ENCODE data around the gene SELENON.

DNA sequence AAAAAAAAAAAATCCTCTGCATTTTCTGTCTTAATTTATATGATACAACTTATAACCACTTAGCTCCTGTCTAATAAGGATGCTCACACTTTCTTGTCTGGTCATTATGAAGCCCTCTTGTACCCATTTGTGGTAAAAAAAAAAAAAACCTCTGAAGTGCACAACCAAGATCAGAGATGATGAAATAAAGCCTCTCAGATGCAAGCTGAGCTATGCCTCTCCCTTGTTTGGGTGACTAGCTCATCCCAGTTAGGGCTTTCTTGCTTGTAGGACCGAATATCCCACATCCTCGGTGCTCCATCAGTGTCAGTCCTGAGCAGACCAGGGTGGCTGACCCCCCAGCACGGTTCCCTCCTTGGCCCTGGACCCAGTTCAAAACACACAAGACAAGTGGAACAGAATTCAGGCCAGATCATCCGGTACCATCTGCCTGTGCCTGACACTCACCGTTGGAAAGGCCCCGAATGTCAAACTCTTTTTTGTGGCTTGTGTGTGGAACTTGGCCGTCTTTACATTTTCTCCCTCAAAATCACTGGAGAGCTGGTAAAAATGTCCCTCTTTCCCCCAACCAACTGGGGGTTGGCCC, 6.3 kb upstream of the SELENON start:
- TF ChIP-seq ZNF274 (IDR thresholded peaks at IDR 0.05; ENCODE audit: low read length) = no peak
- no peak for TF ChIP-seq ZNF274 (tag by site-specific recombination; IDR thresholded peaks at IDR 0.05; ENCODE audit: borderline replicate concordance)
- TF ChIP-seq, protein P1, sequence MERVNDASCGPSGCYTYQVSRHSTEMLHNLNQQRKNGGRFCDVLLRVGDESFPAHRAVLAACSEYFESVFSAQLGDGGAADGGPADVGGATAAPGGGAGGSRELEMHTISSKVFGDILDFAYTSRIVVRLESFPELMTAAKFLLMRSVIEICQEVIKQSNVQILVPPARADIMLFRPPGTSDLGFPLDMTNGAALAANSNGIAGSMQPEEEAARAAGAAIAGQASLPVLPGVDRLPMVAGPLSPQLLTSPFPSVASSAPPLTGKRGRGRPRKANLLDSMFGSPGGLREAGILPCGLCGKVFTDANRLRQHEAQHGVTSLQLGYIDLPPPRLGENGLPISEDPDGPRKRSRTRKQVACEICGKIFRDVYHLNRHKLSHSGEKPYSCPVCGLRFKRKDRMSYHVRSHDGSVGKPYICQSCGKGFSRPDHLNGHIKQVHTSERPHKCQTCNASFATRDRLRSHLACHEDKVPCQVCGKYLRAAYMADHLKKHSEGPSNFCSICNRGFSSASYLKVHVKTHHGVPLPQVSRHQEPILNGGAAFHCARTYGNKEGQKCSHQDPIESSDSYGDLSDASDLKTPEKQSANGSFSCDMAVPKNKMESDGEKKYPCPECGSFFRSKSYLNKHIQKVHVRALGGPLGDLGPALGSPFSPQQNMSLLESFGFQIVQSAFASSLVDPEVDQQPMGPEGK (tag by site-specific recombination; IDR thresholded peaks at IDR 0.05) = no peak
- TF ChIP-seq, protein P2, sequence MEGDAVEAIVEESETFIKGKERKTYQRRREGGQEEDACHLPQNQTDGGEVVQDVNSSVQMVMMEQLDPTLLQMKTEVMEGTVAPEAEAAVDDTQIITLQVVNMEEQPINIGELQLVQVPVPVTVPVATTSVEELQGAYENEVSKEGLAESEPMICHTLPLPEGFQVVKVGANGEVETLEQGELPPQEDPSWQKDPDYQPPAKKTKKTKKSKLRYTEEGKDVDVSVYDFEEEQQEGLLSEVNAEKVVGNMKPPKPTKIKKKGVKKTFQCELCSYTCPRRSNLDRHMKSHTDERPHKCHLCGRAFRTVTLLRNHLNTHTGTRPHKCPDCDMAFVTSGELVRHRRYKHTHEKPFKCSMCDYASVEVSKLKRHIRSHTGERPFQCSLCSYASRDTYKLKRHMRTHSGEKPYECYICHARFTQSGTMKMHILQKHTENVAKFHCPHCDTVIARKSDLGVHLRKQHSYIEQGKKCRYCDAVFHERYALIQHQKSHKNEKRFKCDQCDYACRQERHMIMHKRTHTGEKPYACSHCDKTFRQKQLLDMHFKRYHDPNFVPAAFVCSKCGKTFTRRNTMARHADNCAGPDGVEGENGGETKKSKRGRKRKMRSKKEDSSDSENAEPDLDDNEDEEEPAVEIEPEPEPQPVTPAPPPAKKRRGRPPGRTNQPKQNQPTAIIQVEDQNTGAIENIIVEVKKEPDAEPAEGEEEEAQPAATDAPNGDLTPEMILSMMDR (tag by site-specific recombination; IDR thresholded peaks at IDR 0.05) = no peak
- TF ChIP-seq, protein P3, sequence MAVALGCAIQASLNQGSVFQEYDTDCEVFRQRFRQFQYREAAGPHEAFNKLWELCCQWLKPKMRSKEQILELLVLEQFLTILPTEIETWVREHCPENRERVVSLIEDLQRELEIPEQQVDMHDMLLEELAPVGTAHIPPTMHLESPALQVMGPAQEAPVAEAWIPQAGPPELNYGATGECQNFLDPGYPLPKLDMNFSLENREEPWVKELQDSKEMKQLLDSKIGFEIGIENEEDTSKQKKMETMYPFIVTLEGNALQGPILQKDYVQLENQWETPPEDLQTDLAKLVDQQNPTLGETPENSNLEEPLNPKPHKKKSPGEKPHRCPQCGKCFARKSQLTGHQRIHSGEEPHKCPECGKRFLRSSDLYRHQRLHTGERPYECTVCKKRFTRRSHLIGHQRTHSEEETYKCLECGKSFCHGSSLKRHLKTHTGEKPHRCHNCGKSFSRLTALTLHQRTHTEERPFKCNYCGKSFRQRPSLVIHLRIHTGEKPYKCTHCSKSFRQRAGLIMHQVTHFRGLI (tag by site-specific recombination; IDR thresholded peaks at IDR 0.05) = no peak
- no peak for TF ChIP-seq SP7 (tag by site-specific recombination; IDR thresholded peaks at IDR 0.05)

Data from HEK293 (cell line).